Esophagus muscularis mucosa (tissue), 4 donors: ENCODE measurements around the gene CEP19. TPM values are rescaled to one million over a fixed set of nuclear protein-coding genes. Genes with fewer than 3 reads are reported as not detected.

Source experiments
- DNase-seq: peaks from one replicate; pipeline ENCODE4 v3.0.0-alpha.2; 2017; ENCODE audit errors: extremely low spot score
- H3K27ac ChIP-seq, 4 donors: fragments of 200-600 bp; sonication (generic); replicated peaks in 1 of 4; 1 replicate in 3 of 4; 2 replicates in 1 of 4; pipeline ENCODE4 v1.5.1; 2016 to 2019; ENCODE audit warnings: mild to moderate bottlenecking in 1 of 4
- H3K27me3 ChIP-seq, 4 donors: fragments of 200-600 bp; sonication (generic); one replicate each; pipeline versions ENCODE4 v1.5.1 to v1.6.0; 2016 to 2019
- H3K36me3 ChIP-seq, 4 donors: fragments of 200-600 bp; sonication (generic); one replicate each; pipeline ENCODE4 v1.5.1; 2016 to 2019
- H3K4me1 ChIP-seq, 4 donors: fragments of 200-600 bp; sonication (generic); one replicate each; pipeline ENCODE4 v1.5.1; 2016 to 2019
- H3K4me3 ChIP-seq, 4 donors: fragments of 200-600 bp; sonication (generic); 1 replicate in 2 of 4; 2 replicates in 2 of 4; pipeline ENCODE4 v1.5.1; 2016 to 2019; ENCODE audit warnings: mild to moderate bottlenecking in 4 of 4, moderate library complexity in 1 of 4
- H3K9me3 ChIP-seq, 4 donors: fragments of 200-600 bp; sonication (generic); 1 replicate in 3 of 4; 2 replicates in 1 of 4; pipeline ENCODE4 v1.5.1; 2016 to 2019
- EP300 ChIP-seq: sonication (generic); formaldehyde crosslinking; IDR thresholded peaks from one replicate; pipeline ENCODE4 v1.6.1; 2017; ENCODE audit warnings: antibody characterized with exemption
- POLR2A ChIP-seq: fragments of 450-650 bp; IDR thresholded peaks from one replicate; pipeline ENCODE4 v1.6.1; 2017; ENCODE audit warnings: antibody characterized with exemption, moderate library complexity, mild to moderate bottlenecking, low read depth
- POLR2AphosphoS5 ChIP-seq, 2 donors: sonication (generic); formaldehyde crosslinking; IDR thresholded peaks; one replicate each; pipeline ENCODE4 v1.6.1; 2017; ENCODE audit warnings: antibody characterized with exemption in 2 of 2
- WGBS: methylation state at CpG from one replicate; pipeline ENCODE4 v1.1.5; 2018; 5-methylcytosine and 5-hydroxymethylcytosine counted together
- intact Hi-C: fragments of 100-400 bp; cut with DNase I; formaldehyde crosslinking; loops from one replicate; pipeline ENCODE4 v1.15.1; 2023
- total RNA-seq, 4 donors: library from RNA; depleted of rRNA; stranded (reverse); fragments of >200 nt; gene quantifications; one replicate each; pipeline versions ENCODE4 v1.1.0 to v1.2.1, GENCODE V29; 2016
- TF ChIP-seq, protein P1 (sequence below), 3 experiments: fragments of 200-600 bp in 2 of 3; fragments of 450-650 bp in 1 of 3; sonication (generic) in 2 of 3; IDR thresholded peaks; one replicate each; pipeline ENCODE4 v1.5.1; 2017 to 2019; ENCODE audit warnings: antibody characterized with exemption in 3 of 3, mild to moderate bottlenecking in 2 of 3, moderate library complexity in 1 of 3

CEP19 gene
- total RNA-seq, 4 donors from 2014 or later = 1.5 to 4.0 (median 3.3) TPM

DNA sequence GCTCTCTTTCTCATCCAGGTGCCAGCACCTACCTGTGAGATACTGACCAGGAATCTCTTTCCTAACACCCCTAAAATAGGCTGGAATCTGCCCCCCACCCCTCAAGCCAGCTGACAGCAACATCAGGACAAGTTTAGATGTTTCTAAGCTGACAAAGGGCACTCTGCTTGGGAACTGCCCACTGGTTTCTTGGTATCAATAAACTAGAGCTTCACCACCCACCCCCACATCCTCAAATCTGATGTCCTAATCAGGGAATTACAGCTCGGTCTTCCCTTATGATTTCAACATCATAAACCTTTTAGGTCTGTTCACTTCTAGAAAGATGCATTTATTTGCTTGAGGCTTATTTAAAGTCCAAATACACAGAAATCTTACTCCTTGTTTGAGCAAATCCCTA is 34.7 kb downstream of the CEP19 start:
- no peaks in the 10 kb centered on the region for H3K36me3 ChIP-seq
- H3K27ac ChIP-seq = no peak overlapping the region
- peaks cover 0 to 4% (median 0%) of the 10 kb centered on the region in 4 donors for H3K27me3 ChIP-seq
- H3K4me1 ChIP-seq = no peaks in the 10 kb centered on the region
- H3K4me3 ChIP-seq = no peak overlapping the region
- intact Hi-C loops = no loop called here
- DNase-seq = no peak
- H3K9me3 ChIP-seq = no peaks in the 10 kb centered on the region
- TF ChIP-seq POLR2AphosphoS5 (IDR thresholded peaks at IDR 0.05) = no peak
- TF ChIP-seq EP300 = no peak
- TF ChIP-seq, protein P1, sequence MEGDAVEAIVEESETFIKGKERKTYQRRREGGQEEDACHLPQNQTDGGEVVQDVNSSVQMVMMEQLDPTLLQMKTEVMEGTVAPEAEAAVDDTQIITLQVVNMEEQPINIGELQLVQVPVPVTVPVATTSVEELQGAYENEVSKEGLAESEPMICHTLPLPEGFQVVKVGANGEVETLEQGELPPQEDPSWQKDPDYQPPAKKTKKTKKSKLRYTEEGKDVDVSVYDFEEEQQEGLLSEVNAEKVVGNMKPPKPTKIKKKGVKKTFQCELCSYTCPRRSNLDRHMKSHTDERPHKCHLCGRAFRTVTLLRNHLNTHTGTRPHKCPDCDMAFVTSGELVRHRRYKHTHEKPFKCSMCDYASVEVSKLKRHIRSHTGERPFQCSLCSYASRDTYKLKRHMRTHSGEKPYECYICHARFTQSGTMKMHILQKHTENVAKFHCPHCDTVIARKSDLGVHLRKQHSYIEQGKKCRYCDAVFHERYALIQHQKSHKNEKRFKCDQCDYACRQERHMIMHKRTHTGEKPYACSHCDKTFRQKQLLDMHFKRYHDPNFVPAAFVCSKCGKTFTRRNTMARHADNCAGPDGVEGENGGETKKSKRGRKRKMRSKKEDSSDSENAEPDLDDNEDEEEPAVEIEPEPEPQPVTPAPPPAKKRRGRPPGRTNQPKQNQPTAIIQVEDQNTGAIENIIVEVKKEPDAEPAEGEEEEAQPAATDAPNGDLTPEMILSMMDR (IDR thresholded peaks at IDR 0.05) = no peak
- no peak for TF ChIP-seq POLR2A
- whole genome bisulfite sequencing = 69% methylated on average over 1 of the region's 1 CpG

DNA sequence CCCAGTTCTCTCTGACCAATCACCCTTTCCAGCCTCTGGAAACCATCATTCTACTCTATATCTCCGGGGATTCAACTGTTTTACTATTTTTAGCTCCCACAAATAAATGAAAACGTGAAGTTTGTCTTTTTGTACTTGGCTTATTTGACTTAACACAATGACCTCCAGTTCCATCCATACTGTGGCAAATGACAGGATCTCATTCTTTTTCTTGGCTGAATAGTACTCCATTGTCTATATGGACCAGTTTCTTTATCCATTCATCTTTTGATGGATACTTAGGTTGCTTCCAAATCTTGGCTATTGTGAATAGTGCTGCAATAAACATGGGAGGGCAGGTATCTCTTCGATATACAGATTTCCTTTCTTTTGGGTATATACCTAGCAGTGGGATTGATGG is 38.4 kb downstream of the CEP19 start:
- no peaks in the 10 kb centered on the region for H3K9me3 ChIP-seq
- intact Hi-C loops = no loop called here
- 86% methylated on average over 3 of the region's 3 CpGs for WGBS
- H3K4me1 ChIP-seq = peaks cover 0 to 4% (median 0%) of the 10 kb centered on the region in 4 donors
- no peak overlapping the region for H3K4me3 ChIP-seq
- H3K27me3 ChIP-seq = peaks cover 0 to 4% (median 0%) of the 10 kb centered on the region in 4 donors
- no peak for TF ChIP-seq POLR2AphosphoS5 (IDR thresholded peaks at IDR 0.05)
- TF ChIP-seq, protein P1 (IDR thresholded peaks at IDR 0.05) = no peak
- no peak for TF ChIP-seq POLR2A
- no peak for TF ChIP-seq EP300
- no peak for DNase-seq
- no peaks in the 10 kb centered on the region for H3K36me3 ChIP-seq
- no peak overlapping the region for H3K27ac ChIP-seq

DNA sequence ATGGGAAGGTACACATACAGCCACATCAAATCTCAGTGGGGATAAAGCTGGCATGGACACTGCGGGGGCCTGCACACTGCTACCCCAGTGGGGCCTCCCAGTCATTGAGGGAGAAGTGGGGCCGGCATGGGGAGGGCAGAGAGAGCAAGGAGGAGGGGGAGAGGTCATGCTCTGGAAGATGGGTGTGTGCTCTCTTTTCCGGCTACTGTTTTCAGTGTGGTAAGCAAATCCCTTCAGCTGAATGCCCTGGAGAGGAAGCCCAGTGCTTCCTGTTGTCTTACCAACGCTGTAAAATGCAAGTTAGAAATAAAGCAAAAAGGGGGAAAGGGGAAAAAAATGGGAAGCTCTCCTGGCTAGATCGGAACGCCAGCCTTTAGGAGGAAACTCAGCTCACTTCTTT is 41.7 kb downstream of the CEP19 start:
- H3K36me3 ChIP-seq = no peaks in the 10 kb centered on the region
- no peaks in the 10 kb centered on the region for H3K9me3 ChIP-seq
- H3K27me3 ChIP-seq = no peaks in the 10 kb centered on the region
- intact Hi-C loops = no loop called here
- WGBS = 52% methylated on average over 6 of the region's 6 CpGs
- H3K4me3 ChIP-seq = no peak overlapping the region
- TF ChIP-seq POLR2A (no peak), EP300 (no peak), POLR2AphosphoS5 (IDR thresholded peaks at IDR 0.05) (no peak)
- TF ChIP-seq, protein P1 (IDR thresholded peaks at IDR 0.05) = no peak
- peak overlapping the region in 1 of 4 donors; percentile 31 for H3K27ac ChIP-seq
- H3K4me1 ChIP-seq = peaks cover 0 to 4% (median 0%) of the 10 kb centered on the region in 4 donors
- no peak for DNase-seq

DNA sequence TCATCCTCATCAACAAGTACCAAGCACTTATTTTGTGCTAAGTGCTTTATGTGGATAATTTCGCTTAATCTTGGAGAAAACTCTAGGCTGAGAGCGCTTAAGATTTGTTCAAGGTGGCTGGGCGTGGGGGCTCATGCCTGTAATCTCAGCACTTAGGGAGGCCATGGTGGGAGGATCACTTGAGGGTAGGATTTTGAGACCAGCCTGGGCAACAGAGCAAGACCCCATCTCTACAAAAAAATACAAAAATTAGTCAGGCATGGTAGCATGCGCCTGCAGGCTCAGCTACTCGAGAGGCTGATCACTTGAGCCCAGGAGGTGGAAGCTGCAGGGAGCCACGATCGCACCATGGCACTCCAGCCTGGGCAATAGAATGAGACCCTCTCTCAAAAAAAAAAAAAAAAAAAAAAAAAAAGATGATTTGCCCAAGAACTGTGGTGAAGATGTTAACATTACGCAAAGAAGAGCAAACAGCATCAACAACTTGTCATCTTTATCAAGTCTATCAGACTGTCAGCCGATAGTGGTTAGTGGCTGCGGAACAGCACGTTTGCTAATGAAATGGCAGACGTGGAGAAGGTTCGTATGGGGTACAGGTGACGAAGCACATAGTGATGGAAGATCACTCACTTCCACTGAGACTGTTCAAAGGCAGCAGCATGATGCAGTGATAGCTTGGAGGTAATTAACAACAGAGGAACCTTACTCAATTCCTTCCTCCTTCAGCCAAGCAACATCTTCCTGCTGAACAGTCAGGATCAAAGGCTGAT is 44.8 kb downstream of the CEP19 start:
- DNase-seq = no peak
- intact Hi-C loops = no loop called here
- WGBS = 92% methylated on average over 14 of the region's 14 CpGs
- no peak overlapping the region for H3K4me3 ChIP-seq
- no peak overlapping the region for H3K27ac ChIP-seq
- no peaks in the 10 kb centered on the region for H3K27me3 ChIP-seq
- H3K36me3 ChIP-seq = no peaks in the 10 kb centered on the region
- TF ChIP-seq, protein P1 (IDR thresholded peaks at IDR 0.05) = no peak
- TF ChIP-seq POLR2A (no peak), POLR2AphosphoS5 (IDR thresholded peaks at IDR 0.05) (no peak), EP300 (no peak)
- peaks cover 0 to 4% (median 0%) of the 10 kb centered on the region in 4 donors for H3K4me1 ChIP-seq
- no peaks in the 10 kb centered on the region for H3K9me3 ChIP-seq
